Kidney glomerular epithelial cell (primary cell): Measurements from ENCODE around the gene ORC5.

Experiments used
- DNase-seq: peaks from one replicate; lab custom pipeline; 2025; lab: John Stamatoyannopoulos, UW

The ORC5 gene

DNA sequence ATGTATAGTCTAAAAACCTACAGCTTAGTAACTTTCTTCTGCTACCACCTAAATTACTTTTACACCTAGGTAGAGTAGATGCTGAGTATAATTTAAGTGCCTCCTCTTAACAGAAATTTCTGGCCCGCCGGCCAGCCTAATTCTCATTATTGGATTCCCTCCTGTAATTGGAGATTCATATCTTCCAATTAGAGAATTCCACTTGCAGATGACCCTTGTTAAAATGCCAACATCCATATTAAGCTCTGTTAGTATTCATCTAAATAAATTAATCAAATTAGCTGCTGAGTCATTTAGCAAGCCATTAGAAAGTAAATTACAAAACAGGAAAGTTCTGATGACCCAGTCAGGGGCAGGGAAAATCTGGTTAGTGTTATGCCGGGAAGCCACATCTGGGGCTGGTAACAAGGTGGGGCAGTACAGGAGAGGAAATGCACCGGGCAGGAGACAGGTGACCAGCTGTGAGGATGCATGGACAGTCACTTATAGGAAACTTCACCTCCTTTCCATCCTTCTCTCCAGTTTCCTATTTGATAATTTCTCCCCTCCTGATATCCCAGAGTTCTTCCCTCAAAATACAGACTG, 82.8 kb downstream of the ORC5 start:
- DNase-seq, result no peak

DNA sequence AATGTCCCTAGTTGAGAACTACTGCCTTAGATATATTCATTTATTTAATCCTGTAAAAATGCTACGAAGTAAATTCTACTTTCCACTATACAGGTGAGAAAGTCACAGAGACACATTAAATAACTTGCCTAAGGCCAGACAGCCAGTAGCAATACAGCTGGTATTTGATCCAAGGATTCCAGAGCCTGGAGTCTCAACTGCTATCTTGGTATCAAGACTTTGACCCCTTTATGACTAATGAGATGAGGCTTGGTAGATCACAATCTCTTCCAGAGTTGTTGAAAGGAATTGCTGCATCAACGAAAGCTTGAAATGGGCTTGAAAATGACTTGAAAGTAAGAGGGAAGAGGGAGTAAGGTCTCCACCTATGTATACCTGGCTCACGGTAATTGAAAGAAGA, 83.3 kb downstream of the ORC5 start:
- no peak for DNase-seq

DNA sequence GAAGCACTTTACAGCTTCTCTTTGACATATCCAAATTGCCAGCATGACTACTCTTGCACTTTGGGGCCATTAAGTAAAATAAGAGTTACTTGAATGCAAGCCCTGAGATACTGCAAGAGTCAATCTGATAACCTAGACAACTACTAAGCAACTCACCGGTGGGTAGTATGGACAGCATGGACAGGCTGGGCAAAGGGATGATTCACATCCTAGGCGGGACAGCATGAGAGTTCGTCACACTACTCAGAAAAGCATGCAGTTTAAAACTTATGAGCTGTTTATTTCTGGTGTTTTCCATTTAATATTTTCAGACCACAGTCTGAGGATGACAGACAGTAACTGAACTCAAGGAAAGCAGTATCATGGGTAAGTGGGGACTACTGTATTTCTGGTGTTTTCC, 84.0 kb downstream of the ORC5 start:
- DNase-seq, result peak; percentile 3

DNA sequence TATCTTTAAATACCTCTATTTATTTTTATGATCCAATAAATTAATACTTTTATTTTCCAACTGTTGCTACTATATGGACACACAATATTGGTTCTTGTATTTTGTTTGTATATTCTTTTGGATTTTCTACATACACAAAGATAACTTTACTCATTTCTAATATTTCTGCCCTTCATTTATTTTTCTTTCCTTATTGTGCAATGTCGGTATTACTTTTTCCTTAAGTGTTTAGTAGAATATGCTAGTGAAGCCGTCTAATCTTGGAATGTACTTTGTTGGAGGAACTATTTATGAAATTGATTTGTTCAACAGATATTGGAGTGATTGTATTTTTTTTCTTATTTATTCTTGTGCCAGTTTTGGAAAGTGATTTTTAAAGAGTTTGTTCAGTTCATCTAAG, 94.0 kb downstream of the ORC5 start:
- DNase-seq, result no peak

DNA sequence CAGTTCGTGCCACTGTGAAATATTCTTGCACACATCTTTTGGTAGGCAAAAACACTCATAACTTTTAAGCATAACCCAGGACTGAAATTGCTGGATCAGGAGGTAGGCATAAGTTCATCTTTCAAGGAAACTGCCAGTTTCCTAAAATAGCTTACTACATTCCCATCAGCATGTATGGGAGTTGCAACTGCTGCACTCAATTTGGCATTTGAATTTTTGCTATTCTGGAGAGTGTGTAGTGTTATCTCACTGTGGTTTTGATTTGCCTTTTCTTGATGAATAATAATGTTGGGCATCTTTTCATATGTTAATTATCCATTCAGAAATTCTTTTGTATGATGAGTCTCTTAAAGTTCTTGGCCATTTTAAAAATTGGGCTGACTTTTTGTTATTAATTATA, 95.2 kb downstream of the ORC5 start:
- no peak for DNase-seq

DNA sequence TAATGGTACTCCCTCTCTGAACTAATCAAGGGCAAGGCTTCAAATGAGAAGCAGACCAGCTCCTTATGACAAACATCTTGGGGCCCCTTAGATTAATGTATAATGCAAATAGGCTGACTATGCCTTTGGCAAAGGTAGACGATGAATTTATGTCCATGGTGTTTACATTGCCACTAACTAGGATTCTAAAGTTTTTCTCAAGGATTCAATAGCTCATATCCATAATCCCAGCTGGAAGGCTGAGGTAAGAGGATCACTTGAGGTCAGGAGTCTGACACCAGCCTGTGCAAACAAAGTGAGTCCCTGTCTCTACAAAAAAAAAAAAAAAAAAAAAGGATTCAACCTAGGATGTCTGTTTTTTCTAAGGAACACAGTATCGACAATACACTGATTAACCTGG, 96.5 kb downstream of the ORC5 start:
- DNase-seq, result no peak

DNA sequence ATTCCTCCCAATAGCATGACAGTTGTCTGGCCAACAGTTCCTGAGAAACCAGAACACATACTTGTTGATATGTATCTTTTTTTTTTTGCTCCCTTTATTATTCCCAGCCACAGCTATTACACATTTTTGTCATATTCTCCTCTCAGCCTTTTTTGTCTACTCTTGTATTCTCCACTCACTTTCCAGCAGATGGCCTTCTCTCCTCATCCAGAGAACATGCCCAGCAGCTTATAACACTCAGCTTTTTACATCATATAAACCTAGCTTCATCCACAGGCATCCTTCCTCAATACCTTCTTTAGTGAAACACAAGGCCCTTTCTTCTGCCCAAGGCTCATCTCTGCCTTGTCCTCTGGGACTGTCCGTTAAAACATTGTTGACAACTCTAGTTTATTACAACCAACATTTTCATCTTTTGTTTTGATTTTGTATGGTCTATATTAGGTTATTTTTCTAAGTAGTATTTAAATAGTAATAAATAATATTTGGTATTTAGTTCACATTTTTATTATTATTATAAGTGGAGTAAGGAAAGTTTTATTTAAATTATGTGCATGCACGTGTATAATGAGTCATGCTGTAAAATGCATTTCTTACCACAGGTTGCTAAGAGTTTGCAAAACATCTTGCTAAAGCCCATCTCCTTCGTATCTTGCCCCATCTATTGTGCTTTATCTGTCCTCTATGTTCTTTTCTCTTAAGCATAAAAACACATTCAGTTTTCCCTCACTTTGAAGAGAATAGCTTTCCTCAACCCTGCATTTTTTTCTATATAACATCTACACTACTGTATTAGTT, 101.5 kb downstream of the ORC5 start:
- no peak for DNase-seq

DNA sequence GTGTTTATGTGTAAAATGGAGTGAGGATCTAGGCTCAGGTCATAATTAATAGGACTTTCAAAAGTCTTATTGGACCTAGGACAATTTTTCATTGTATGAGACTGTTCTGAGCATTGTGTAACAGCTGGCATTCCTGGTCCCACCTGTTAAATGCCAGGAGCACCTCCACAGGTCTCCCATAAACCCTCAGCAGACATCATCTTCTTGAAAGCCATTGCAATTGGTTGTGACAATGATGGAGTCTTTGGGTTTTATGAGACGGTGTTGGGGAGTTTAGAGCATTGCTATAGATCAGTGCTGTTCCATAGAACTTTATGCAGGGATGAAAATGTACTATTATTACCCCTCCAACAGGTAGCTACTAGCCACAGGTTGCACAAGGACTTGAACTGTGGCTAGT, 108.9 kb downstream of the ORC5 start:
- DNase-seq, result no peak

DNA sequence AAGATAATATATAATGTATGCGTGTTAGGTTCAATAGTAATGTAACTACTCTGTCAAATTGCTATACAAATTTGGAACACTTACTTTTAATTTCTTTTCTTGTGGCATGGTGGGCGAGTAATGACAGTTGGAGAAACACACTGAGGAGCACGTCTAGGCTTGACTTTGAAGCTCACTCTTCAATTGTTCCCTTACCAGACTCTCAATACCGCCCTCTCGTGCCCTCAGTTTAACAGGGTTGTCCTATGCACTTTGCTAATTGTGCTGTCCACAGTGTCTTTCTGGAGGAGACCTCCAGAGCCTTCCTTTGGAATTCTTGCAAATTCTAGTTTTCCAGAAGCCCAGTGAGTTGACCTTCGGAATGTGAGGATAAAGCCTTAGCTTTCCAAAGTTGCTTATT, 111.1 kb downstream of the ORC5 start:
- no peak for DNase-seq

DNA sequence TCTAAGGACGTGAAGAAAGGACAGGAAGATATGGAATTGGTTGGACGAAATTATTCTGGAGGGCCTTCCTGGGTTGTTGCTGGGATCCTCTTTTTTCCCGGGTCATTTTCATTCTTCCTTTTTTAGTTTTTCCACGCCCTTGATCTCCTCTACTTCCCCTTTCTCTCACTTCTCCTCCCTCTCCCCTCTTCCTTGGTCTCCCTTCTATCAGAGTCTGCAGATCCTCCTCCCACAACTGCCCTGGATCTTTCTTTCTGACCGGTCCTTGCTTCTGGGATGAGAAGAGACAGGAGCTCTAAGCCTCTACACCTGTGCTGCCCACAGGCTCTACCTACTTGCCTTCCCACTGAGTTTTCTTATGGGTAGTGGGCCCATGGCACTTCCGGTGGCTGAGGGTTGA, 114.7 kb downstream of the ORC5 start:
- no peak for DNase-seq

DNA sequence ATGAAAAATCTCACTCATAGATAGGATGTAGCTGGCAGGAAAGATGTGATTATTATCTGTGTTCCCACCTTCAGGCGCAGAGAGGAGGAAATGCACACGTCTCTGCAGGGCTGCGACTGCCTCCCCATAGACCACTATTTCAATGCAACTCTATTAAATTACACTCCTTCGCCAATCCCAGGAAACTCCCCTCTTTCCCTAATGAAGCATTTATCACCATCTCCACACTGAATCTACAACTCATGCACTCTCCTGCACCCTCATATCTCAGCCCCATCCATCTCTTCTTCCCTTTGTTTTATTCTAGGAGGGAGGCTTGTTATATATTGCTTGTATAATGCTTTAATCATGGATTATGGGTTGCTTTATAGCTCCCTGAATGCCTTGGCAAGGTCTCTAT, 116.6 kb downstream of the ORC5 start:
- no peak for DNase-seq

DNA sequence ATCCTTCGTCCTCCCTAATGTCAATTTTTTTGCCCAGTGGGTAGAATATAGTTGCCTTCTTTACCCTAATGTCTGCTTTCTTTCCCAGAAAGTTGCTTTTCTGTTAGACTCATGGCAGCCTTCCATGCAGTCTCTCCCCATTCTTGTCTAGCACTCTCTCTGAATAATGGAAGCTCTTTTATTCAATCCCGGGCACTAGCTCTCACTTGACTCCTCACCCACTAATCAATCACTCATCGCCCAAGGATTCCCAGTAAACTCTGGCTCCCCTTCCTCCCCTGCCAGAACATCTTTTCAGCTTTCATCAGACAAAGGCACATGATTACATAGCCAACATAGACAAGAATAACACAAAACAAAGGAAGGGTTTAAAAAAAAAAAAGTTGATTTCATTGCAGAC, 118.2 kb downstream of the ORC5 start:
- DNase-seq, result no peak

DNA sequence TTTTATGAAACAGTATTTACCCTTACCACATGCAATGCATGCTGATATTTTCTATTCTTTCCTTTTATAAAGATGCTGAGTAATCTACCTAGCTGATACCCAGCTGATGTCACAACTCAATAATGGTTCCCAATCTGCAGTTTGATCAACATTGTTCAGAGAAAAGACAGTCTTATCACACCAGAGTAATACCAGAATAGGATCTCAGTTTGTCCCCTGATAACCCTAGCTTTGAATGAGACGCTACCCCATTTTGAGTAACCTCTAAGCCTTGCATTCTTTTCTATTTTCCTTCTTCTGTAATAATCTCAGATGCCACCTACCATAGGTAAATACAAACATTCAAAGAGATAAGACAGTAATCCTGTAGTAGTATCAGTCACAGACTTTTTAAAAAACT, 118.8 kb downstream of the ORC5 start:
- DNase-seq, result no peak
